ENCODE results near the gene CTPS1.

- TF ChIP-seq CTCF (IDR thresholded peaks at IDR 0.05) (no peak), RCOR1 (IDR thresholded peaks at IDR 0.05; ENCODE audit: low read depth, low read length) (no peak)
These were observed 40.6 kb downstream of the CTPS1 start for GRCh38 chr1:41020109-41020576.

Data from A549 (cell line).